Measurements from ENCODE around the gene KCND3.

KCND3 gene

DNA sequence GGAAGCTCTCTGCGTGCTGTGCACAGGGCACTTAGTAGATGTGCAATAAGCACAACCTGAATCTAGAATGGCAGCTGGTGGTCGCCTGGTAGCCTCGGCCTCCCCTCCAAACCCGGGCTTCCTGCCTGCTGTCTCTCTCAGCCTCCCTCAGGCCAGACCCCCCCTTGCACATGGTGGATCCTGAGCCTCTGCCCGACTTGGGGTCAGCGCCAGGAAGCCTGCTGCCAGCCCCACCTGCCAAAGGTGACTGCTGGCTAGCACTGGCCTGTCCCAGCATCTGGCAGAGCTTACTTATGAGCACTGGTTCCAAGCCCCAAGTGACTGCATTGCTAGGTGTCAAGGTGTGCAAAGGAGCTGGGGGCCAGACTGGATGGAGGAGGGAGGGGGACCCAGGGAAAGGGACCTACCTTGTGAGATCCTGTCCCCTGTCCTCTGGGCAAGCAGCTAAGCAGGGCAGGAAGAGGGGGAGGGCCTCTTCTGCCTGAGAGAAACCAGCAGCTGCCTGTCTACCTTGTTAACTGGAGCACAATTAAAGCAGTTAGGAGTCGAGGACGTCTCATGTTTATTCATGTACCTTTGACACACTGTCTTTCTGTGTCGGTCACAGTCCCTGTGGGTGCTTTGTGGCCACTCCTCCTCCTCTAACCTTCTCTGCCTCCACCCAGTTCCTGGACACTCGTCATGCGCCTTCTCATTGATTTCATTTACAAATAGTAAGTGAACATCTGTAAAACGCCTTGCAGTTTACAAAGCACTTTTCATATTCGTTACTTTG lies 132.9 kb downstream of the KCND3 start:
- no peaks in the 10 kb centered on the region for H3K36me3 ChIP-seq (ENCODE audit: control insufficient read depth, insufficient read depth, low read length)
- no peak overlapping the region for H3K4me3 ChIP-seq (ENCODE audit: insufficient read depth, low read depth, low read length)
- no peaks in the 10 kb centered on the region for H3K27me3 ChIP-seq (ENCODE audit: control insufficient read depth, insufficient read depth, low read length, poor library complexity, severe bottlenecking)
- H3K4me1 ChIP-seq (ENCODE audit: control insufficient read depth, insufficient read depth, low read length) = peaks cover 9% of the 10 kb centered on the region
- WGBS, 2 experiments = 79 to 81% methylated on average over 13 of the region's 13 CpGs
- H3K9me3 ChIP-seq (ENCODE audit: control insufficient read depth, low read length) = no peaks in the 10 kb centered on the region
- H3K27ac ChIP-seq (ENCODE audit: insufficient read depth, low read depth, low read length, poor library complexity, severe bottlenecking) = no peak overlapping the region

DNA sequence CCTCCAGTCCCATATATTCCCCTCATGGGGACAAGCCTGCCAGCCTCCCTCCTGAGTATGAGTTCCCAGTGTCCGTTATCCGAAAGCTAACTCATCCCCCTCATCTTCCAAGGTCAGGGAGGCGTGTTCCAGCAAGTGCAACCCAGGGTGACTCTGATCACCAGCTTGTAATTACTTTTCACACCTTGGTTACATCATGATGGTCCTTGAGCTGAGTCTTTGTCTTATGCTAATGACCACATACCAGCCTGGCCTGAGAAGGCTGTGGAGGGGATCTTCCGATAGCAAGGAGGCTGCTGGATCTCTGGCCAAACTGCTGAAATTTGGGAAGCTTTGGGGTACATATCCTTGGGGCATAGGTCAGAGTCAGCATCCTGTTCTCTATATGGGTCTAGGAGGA lies 134.2 kb downstream of the KCND3 start:
- Histone ChIP-seq H3K4me1 (ENCODE audit: control insufficient read depth, insufficient read depth, low read length) (peaks cover 9% of the 10 kb centered on the region), H3K9me3 (ENCODE audit: control insufficient read depth, low read length) (no peaks in the 10 kb centered on the region), H3K36me3 (ENCODE audit: control insufficient read depth, insufficient read depth, low read length) (no peaks in the 10 kb centered on the region), H3K4me3 (ENCODE audit: insufficient read depth, low read depth, low read length) (no peak overlapping the region), H3K27me3 (ENCODE audit: control insufficient read depth, insufficient read depth, low read length, poor library complexity, severe bottlenecking) (no peaks in the 10 kb centered on the region), H3K27ac (ENCODE audit: insufficient read depth, low read depth, low read length, poor library complexity, severe bottlenecking) (no peak overlapping the region)
- WGBS, 2 experiments = 93% methylated on average over 4 of the region's 4 CpGs

DNA sequence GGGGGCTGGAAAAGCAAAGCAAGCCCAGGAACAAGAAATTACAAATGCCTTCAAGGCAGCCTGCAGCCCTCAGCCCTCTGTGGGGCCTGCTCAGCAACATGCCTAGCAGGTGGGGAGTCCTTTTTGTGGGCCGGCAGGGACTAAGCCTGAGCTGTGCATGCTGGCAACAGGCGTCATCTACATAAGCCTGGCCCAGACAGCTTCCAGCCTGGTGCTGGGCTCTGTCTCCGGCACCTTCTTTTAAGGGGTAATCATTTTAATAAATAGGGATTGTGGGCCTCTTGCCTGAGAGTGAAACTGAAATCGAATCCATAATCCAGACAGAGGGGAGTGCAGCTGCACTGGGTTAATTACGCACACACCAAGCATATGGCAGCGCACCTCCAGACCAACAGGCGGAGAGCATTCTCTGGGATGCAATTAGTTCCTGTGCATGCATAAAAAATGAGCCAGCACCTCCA lies 137.2 kb downstream of the KCND3 start:
- peaks cover 9% of the 10 kb centered on the region for H3K4me1 ChIP-seq (ENCODE audit: control insufficient read depth, insufficient read depth, low read length)
- no peaks in the 10 kb centered on the region for H3K9me3 ChIP-seq (ENCODE audit: control insufficient read depth, low read length)
- no peak overlapping the region for H3K27ac ChIP-seq (ENCODE audit: insufficient read depth, low read depth, low read length, poor library complexity, severe bottlenecking)
- WGBS, 2 experiments = 72 to 75% methylated on average over 7 of the region's 7 CpGs
- H3K27me3 ChIP-seq (ENCODE audit: control insufficient read depth, insufficient read depth, low read length, poor library complexity, severe bottlenecking) = no peaks in the 10 kb centered on the region
- H3K36me3 ChIP-seq (ENCODE audit: control insufficient read depth, insufficient read depth, low read length) = no peaks in the 10 kb centered on the region
- no peak overlapping the region for H3K4me3 ChIP-seq (ENCODE audit: insufficient read depth, low read depth, low read length)

DNA sequence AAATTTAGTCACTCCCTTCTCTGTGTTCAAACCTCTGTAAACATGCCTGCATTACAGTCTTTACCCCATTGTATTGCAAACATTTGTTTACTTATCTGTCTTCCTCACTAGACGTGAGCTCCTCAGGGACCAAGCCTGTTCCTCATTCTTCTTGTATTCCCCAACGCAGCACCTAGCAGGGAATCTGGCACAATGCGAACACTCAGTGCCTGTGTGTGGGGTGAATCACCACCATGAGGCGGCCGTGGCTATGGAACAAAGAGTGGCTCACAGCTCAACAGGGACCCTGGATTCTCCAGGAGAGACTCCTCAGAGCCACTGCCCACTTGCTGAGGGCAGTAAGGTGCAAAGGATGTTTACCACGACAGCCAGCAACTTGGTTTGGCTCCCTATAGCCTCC lies 137.9 kb downstream of the KCND3 start:
- 29 to 45% methylated on average over 6 of the region's 6 CpGs for WGBS, 2 experiments
- Histone ChIP-seq H3K27ac (ENCODE audit: insufficient read depth, low read depth, low read length, poor library complexity, severe bottlenecking) (no peak overlapping the region), H3K9me3 (ENCODE audit: control insufficient read depth, low read length) (no peaks in the 10 kb centered on the region), H3K4me3 (ENCODE audit: insufficient read depth, low read depth, low read length) (no peak overlapping the region), H3K36me3 (ENCODE audit: control insufficient read depth, insufficient read depth, low read length) (no peaks in the 10 kb centered on the region), H3K4me1 (ENCODE audit: control insufficient read depth, insufficient read depth, low read length) (peaks cover 9% of the 10 kb centered on the region), H3K27me3 (ENCODE audit: control insufficient read depth, insufficient read depth, low read length, poor library complexity, severe bottlenecking) (no peaks in the 10 kb centered on the region)

DNA sequence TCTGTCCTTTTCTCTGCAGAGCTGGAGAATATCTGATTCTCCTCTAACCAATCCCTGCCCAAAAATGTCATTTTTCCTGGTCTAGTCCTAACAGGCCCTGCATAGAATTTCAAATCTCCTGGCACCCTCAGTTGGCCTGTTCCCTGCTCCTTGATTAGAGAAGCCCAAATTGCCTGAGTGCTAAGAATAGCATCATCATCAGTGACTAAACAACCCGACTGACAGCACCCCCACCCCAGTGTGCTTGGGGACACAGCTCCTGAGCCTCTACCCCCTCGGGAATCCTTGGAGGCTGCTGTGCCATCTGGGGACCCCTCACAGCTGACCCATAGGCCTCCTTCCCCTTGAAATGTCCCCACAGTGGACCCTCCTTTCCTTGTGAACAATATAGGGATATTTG lies 139.4 kb downstream of the KCND3 start:
- 87 to 90% methylated on average over 2 of the region's 2 CpGs for WGBS, 2 experiments
- peaks cover 9% of the 10 kb centered on the region for H3K4me1 ChIP-seq (ENCODE audit: control insufficient read depth, insufficient read depth, low read length)
- no peaks in the 10 kb centered on the region for H3K36me3 ChIP-seq (ENCODE audit: control insufficient read depth, insufficient read depth, low read length)
- H3K4me3 ChIP-seq (ENCODE audit: insufficient read depth, low read depth, low read length) = no peak overlapping the region
- no peaks in the 10 kb centered on the region for H3K9me3 ChIP-seq (ENCODE audit: control insufficient read depth, low read length)
- H3K27me3 ChIP-seq (ENCODE audit: control insufficient read depth, insufficient read depth, low read length, poor library complexity, severe bottlenecking) = no peaks in the 10 kb centered on the region
- H3K27ac ChIP-seq (ENCODE audit: insufficient read depth, low read depth, low read length, poor library complexity, severe bottlenecking) = no peak overlapping the region

DNA sequence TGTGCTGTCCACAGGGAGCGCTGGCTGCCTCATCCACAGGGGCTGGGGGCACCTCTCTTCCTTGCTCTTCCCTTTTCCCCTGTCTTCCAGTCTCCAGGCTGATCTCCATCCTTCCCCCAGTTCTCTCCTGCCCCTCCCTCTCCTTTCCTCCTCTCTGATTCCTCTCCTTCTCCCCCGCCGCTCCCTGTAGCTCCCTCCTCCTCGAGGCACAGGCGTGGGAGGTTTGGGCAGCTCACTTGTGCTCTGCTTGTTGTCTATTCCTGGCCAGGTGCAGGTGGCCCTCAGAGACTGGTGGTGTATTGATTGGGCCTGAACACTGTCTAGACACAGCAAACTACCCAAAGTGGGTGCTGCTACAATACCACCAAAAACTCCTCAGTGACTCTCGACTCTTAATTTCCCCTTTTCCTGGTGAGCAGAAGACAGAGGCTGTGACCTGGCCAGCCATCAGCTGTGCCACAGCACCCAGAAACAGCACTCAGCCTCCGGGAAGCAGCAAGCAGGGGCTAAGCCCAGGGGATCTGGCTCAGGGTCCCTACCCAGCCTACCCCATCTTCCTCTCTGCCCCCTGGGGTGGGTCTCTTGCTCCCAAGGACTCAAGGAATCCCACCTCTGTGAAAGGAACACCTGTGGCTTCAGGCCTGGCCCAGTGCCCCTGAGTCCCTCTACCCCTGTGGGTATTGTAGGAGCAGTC lies 140.5 kb downstream of the KCND3 start:
- Histone ChIP-seq H3K27ac (ENCODE audit: insufficient read depth, low read depth, low read length, poor library complexity, severe bottlenecking) (no peak overlapping the region), H3K36me3 (ENCODE audit: control insufficient read depth, insufficient read depth, low read length) (no peaks in the 10 kb centered on the region), H3K27me3 (ENCODE audit: control insufficient read depth, insufficient read depth, low read length, poor library complexity, severe bottlenecking) (no peaks in the 10 kb centered on the region), H3K4me1 (ENCODE audit: control insufficient read depth, insufficient read depth, low read length) (peaks cover 9% of the 10 kb centered on the region), H3K9me3 (ENCODE audit: control insufficient read depth, low read length) (no peaks in the 10 kb centered on the region), H3K4me3 (ENCODE audit: insufficient read depth, low read depth, low read length) (no peak overlapping the region)
- WGBS, 2 experiments = 78 to 79% methylated on average over 7 of the region's 7 CpGs

DNA sequence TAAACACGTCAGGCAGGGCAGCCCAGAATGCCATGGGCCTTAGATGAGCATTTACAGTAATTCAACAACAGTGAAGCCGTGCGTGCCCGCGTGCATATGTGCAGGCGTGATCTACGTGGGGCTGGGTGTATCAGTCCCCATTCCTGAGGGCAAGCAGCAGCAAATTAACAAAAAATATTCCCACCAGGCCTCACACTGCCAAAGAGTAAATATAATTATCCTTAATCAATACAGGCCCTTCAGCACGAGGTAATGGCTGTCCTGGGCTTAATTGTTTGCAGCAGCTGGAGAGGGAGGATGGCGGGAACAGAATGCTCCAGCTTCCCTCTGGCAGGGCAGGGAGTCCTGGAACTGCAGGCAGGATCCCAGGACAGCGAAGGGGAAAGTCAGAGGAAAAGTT lies 142.0 kb downstream of the KCND3 start:
- Histone ChIP-seq H3K27me3 (ENCODE audit: control insufficient read depth, insufficient read depth, low read length, poor library complexity, severe bottlenecking) (no peaks in the 10 kb centered on the region), H3K4me3 (ENCODE audit: insufficient read depth, low read depth, low read length) (no peak overlapping the region), H3K27ac (ENCODE audit: insufficient read depth, low read depth, low read length, poor library complexity, severe bottlenecking) (no peak overlapping the region), H3K36me3 (ENCODE audit: control insufficient read depth, insufficient read depth, low read length) (no peaks in the 10 kb centered on the region), H3K9me3 (ENCODE audit: control insufficient read depth, low read length) (no peaks in the 10 kb centered on the region), H3K4me1 (ENCODE audit: control insufficient read depth, insufficient read depth, low read length) (peaks cover 9% of the 10 kb centered on the region)
- WGBS, 2 experiments = 83 to 86% methylated on average over 10 of the region's 10 CpGs

DNA sequence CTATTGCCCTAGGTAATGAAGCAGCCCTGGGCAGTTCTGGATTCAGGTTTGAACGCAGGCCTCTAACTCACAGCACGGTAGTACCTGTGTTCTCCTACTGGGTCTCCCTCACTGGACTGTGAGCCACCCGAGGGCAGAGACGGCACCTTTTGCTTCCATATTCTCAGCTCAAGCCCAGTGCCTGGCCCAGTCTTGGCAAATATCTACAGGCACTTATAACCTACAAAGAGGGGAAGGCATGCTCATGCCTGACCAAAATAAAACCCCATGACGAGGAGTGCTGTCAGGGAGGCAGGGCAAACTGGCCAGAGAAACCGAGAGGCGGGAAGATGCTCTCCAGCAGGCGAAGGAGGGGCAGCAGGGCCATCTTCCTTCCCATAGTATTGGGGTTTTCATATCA lies 142.6 kb downstream of the KCND3 start:
- Histone ChIP-seq H3K4me3 (ENCODE audit: insufficient read depth, low read depth, low read length) (no peak overlapping the region), H3K4me1 (ENCODE audit: control insufficient read depth, insufficient read depth, low read length) (peaks cover 4% of the 10 kb centered on the region), H3K36me3 (ENCODE audit: control insufficient read depth, insufficient read depth, low read length) (no peaks in the 10 kb centered on the region), H3K27ac (ENCODE audit: insufficient read depth, low read depth, low read length, poor library complexity, severe bottlenecking) (no peak overlapping the region), H3K9me3 (ENCODE audit: control insufficient read depth, low read length) (no peaks in the 10 kb centered on the region), H3K27me3 (ENCODE audit: control insufficient read depth, insufficient read depth, low read length, poor library complexity, severe bottlenecking) (no peaks in the 10 kb centered on the region)
- WGBS, 2 experiments = 90 to 92% methylated on average over 8 of the region's 8 CpGs

DNA sequence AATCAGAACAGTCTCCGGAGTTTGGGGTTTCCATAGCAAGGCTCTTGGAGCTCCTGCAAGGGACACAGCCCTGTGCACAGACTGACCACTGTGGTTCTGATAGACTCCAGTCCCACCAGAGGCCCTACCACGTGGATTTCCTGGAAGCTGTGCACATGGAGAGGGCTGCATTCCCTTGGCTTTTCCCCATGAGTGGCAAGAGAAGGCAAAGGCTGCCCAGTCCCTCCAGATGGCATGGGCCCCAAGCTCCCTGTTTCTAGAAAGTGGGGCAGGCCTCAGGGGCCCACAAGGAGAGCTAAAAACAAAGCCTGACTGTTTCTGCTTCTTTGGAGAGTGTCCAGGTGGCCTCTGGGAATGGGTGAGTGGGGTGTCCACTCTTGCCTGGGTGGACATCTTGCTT lies 146.3 kb downstream of the KCND3 start:
- Histone ChIP-seq H3K4me3 (ENCODE audit: insufficient read depth, low read depth, low read length) (no peak overlapping the region), H3K9me3 (ENCODE audit: control insufficient read depth, low read length) (no peaks in the 10 kb centered on the region), H3K27me3 (ENCODE audit: control insufficient read depth, insufficient read depth, low read length, poor library complexity, severe bottlenecking) (no peaks in the 10 kb centered on the region), H3K27ac (ENCODE audit: insufficient read depth, low read depth, low read length, poor library complexity, severe bottlenecking) (no peak overlapping the region), H3K36me3 (ENCODE audit: control insufficient read depth, insufficient read depth, low read length) (no peaks in the 10 kb centered on the region), H3K4me1 (ENCODE audit: control insufficient read depth, insufficient read depth, low read length) (no peaks in the 10 kb centered on the region)
- WGBS, 2 experiments = 69 to 76% methylated on average over 2 of the region's 2 CpGs

DNA sequence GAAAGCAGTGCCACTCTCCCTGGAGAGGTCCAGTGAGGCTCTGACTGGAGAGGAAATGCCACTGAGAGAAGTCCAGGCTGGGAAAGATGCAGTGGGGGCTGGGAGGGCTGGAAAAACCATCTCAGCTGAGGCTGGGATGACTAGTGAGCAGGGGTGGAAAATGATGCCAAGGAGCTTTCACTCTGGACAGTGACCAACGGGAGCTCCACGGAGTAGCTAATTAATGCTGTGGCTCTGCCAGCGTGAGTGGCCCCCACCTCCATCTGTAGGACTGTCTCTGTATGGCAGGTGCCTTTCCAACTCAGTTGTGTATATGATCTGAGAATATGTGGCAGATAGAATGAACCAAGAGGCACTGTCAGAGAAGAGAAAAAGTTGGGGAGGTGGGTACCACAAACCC lies 147.1 kb downstream of the KCND3 start:
- WGBS, 2 experiments = 85 to 91% methylated on average over 3 of the region's 3 CpGs
- no peaks in the 10 kb centered on the region for H3K27me3 ChIP-seq (ENCODE audit: control insufficient read depth, insufficient read depth, low read length, poor library complexity, severe bottlenecking)
- H3K9me3 ChIP-seq (ENCODE audit: control insufficient read depth, low read length) = no peaks in the 10 kb centered on the region
- H3K4me1 ChIP-seq (ENCODE audit: control insufficient read depth, insufficient read depth, low read length) = no peaks in the 10 kb centered on the region
- H3K4me3 ChIP-seq (ENCODE audit: insufficient read depth, low read depth, low read length) = no peak overlapping the region
- H3K27ac ChIP-seq (ENCODE audit: insufficient read depth, low read depth, low read length, poor library complexity, severe bottlenecking) = no peak overlapping the region
- H3K36me3 ChIP-seq (ENCODE audit: control insufficient read depth, insufficient read depth, low read length) = no peaks in the 10 kb centered on the region

Measured in ectodermal cell (in vitro differentiated cells).